Inferior parietal cortex (tissue), 1 donor: ENCODE measurements around the gene LDLRAD4.

Experiments used
- DNase-seq: peaks from one replicate; pipeline ENCODE4 v3.0.0-alpha.2; 2016; ENCODE audit errors: extremely low spot score

Gene LDLRAD4

DNA sequence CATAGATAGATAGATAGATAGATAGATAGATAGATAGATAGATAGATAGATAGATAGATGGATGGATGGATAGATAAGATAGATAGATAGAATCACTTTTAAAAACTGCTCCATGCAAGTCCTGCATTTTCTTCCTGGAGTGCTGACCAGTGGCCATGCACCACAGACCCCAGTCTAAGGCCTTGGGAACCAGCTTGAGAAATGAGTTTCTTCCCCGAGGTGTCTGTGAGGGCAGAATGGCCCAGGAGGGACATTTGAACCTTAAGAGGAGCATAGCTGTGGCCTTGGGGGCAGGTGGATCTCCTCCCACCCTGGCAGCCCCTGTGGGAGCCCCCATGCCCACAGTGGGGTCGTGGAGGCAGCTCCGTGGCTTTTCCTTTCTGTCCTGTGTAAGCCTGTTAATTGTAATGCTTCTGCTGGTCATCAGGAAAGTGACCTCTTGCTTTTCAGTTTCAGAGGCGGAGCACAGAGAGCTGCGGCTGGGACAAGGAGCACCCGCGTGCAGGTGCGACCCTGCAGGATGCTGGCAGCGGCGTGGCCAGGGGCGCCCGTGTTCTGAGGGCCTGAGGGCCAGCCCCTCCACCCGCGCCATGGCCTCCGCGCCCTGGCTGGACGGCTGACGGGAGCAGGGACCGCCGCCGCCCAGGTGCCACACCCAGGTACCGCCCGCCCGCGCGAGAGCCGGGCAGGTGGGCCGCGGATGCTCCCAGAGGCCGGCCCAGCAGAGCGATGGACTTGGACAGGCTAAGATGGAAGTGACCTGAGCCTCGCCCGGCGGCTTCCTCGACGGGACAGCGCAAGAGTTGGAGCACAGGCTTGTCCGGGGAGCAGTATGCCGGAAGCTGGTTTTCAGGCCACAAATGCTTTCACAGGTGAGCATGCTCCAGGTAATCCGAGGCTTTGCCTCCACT is 168.6 kb downstream of the LDLRAD4 start:
- no peak for DNase-seq

- DNase-seq: no peak
Measured at GRCh38 chr18:13387855-13388548, 169.4 kb downstream of the LDLRAD4 start.

DNA sequence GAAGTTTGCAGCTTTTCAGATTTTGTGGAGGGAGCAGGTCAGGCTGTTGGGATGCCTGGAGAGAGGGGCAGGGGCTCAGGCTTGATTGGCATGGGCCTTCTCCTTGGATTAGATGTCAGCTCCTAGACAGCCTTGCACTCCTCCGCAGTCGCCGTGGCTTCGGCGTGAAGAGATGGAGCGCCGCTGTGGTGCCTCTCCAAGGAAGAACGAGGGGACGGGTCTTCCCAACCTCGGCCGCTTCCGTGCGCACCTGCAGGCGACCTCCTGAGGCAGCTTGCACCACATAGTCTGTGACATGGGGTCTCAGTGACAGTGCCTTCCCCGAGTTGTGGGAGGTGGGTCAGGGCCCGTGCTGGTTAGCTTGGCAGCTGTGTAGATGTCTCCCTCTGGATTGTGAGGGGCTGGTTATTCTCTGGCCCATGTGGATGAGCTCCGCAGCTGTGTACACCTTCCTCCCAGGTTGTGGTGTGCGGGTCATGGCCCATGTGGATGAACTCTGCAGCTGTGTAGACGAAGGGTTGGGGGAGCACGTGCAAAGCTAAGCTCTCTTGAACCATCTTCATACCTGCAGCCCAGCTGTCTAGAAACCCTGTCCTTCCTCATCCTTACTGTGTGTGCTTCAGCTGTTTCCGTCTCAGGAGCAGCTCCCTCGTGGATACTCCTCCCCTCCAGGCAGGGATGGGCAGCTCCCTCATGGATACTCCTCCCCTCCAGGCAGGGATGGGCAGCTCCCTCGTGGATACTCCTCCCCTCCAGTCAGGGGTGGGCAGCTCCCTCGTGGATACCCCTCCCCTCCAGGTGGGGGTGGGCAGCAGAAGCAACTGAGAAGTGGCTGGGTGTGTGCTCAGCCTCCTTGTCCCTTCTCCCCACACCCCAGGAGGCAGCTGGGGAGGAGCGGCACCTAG is 170.3 kb downstream of the LDLRAD4 start:
- DNase-seq: no peak

- no peak for DNase-seq
Measured at GRCh38 chr18:13389491-13390131, 171.1 kb downstream of the LDLRAD4 start.

GRCh38 chr18:13390196-13390595 is 171.6 kb downstream of the LDLRAD4 start:
- DNase-seq: no peak

GRCh38 chr18:13390711-13391110 is 172.2 kb downstream of the LDLRAD4 start:
- DNase-seq: no peak

- no peak for DNase-seq
Measured at GRCh38 chr18:13392029-13392750, 173.6 kb downstream of the LDLRAD4 start.

DNA sequence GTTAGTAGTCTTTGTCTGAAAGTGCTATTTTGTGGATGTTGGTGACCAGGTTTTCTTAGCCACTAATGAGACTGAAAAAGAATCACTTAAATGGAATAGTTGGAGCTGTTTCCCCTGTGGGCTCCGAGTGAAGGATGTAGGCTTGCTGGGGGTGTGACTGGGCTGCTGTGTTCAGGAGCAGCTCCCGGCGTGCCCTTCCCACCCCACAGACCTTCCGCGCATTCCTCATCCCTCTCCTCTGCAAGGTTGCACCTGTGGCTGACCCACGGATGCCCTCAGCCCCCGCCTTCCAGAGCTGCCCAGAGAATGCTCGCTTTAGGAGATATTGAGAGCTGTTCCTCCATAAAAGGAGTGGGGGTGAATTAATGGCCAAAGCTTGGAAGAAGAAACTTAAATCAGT is 174.3 kb downstream of the LDLRAD4 start:
- DNase-seq: no peak

DNA sequence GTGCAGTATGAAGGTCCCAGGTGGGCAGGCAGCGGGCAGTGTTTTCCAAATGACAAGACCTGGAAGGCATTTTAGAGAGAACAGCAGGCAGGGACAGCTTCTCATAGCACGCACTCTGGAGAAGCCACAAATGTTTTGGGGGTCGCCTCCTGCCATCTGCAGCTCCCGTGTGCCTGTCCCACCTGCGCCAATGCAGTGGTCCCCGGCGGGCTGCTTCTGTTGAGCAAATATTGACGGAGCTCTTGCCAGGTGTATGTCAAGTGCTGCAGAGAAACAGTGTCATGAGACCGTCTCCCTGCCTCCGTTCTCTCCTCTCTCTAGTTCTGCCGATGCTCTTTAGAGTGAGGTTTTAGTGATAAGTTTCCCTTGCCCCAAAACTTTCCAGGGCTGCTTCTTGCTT is 174.8 kb downstream of the LDLRAD4 start:
- DNase-seq: no peak

DNA sequence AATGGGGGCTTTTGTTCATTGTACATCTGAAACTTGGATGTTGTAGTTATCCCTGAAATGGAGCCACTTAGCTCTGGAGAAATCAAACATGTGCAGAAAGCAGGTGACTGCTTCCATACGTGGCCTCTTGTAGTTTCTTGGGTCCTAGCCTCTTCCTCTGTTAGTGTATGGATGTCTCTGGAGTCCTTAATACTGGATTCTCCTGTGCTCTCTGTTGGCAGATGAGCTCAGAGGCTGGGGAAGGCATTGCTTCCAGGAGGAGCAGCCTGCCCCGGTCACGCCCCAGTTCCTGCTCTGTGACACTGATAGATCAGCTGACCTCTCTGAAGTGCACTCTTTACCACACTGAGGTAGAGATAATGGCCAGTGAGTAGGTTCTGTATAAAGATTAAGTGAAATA is 176.2 kb downstream of the LDLRAD4 start:
- no peak for DNase-seq

GRCh38 chr18:13395577-13395976 is 177.0 kb downstream of the LDLRAD4 start:
- no peak for DNase-seq

DNA sequence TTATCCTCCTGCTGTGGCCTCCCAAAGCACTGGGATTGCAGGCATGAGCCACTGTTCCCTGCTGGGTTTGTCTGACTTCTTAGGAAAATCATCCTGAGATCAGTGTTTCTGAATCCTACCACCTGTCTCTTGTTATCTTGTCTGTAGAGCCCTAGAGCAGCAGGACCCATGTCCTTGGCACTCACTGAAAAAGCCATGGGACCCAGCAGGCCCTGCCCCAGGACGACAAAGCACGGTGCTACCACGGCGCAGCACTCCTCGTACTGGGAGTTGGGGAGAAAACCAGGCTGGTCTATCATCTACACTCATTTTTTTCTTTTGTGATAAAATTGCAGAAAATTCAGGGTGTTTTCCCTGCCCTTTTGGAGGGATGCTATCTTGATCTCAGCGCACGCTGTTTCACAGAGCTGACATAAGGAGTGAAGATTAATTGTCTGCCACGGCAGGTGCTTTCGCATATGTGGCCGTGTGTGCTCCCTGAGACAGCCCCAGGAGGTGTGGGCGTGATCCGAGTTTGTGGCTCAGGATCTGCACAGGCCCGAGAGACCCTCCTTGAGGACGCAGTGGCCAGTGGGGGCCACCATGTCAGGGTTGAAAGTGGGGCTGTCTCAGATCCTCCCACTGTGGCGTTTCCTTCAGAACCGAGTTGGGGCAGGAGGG is 179.1 kb downstream of the LDLRAD4 start:
- no peak for DNase-seq

DNA sequence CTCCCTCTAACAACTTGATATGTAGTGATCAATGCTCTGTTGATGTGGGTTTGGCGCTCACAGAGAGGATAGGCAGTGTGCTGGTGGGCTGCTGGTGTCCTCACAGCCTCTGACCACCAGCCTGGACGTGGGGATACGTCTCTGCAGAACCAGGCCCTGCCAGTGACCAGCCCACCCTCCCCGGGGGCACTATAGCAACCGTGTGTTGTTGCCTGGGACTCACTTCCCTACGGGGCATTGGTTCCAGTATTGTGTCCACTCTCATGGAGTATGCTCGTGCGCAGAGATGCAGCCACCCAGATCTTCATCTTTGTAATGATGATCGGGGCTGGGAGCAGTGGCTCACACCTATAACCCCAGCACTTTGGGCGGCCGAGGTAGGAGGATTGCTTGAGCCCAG is 180.1 kb downstream of the LDLRAD4 start:
- DNase-seq: no peak

GRCh38 chr18:13399511-13399910 is 181.0 kb downstream of the LDLRAD4 start:
- DNase-seq: no peak

- DNase-seq: no peak
Measured at GRCh38 chr18:13400636-13401315, 182.2 kb downstream of the LDLRAD4 start.

GRCh38 chr18:13401404-13401803 is 182.8 kb downstream of the LDLRAD4 start:
- DNase-seq: no peak

DNA sequence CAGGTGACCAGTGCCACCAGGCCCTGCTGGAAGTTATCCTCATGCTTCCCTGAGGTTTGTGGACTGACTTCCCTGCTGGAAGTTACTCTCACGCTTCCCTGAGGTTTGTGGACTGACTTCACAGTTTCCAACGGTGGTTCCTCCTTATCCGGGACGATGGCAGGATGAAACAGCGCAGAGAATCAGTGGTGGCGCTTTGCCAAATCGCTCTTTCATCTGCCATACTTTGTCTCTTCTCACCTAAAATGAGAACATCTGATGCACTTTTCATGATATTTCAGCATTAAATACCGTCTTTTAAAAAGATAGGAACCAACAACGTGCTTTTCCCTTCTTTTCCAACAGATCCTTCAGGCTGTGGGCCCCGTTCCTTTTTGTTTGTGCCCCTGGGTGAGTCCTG is 183.3 kb downstream of the LDLRAD4 start:
- DNase-seq: no peak

GRCh38 chr18:13403786-13404549 is 185.4 kb downstream of the LDLRAD4 start:
- no peak for DNase-seq
